CD4-positive, alpha-beta T cell treated with Interleukin-15 for 4 hours (primary cell): Measurements from ENCODE around the gene SLC7A5.

Source experiments
- DNase-seq: peaks from one replicate; pipeline ENCODE4 v3.0.0-alpha.2; 2020; ENCODE audit warnings: low spot score

SLC7A5 gene

DNA sequence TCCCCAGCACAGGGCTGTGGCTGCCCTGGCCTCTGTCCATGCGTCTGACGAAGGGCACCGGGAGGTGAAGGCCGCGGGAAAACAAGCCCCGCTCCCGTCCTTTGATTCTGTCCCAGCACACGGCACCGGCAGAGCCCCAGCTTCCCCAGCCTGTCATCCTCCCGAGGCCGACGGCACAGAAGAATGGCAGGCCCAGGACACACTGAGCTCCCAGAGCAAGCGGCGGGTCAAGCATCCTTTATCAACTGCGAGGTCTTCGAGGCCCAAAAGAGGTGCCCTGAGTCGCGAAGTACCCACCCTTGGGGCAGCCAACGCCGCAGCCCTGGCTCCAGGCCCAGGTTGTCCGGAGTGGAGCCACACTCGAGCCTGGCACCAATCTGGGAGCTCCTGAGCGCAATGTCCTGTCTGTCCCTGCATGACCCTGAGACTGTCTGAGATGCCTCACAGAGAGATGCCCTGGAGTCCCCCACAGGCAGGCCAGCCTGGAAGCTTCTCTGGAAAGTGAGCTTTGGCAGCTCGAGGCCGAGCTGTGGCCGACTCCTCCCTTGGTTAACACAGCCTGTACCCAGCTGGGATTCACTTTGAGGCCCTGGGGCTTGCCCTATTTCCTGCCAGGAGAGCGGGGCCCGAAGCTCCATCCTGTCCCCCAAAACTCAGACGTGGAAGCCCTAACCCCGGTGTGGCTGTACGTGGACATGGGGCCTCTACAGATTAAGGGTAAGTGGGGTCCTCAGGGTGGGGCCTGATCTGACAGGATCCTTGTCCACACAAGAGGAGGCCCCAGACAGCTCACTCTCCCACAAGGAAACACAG lies 23.3 kb downstream of the SLC7A5 start:
- no peak for DNase-seq

DNA sequence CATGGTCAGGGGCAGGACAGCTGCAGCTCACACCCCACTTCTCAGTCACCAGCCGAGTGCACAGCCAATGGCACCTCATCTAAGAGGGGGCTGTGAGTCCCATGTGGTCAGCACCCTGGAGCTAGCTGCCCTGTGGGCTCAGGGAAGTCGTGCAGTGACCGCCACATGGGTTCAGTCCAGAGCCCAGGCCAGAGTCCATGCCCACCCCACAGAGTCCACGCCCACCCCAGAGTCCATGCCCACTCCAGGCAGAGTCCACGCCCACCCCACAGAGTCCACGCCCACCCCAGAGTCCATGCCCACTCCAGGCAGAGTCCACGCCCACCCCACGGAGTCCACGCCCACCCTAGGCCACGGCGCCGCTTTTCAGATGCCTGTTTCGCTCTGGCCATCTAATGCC lies 24.1 kb downstream of the SLC7A5 start:
- DNase-seq, result no peak

DNA sequence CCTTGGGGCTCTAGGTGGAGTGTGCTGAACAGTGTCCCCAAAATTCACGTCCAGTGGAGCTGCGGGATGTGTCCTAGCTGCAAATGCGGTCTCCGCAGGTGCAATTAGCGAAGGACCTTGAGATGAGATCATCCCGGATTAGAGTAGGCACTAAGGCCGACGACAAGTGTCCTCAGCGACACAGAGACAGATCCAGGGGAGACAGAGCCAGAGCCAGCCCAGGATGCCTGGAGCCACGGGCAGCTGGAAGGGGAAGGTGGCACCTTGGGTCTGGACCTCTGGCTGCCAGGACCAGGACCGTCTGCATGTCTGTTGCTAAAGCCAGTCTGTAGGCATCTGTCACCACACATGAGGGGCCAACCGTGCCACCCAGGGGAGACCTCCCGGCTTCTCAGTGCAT lies 24.5 kb downstream of the SLC7A5 start:
- no peak for DNase-seq

DNA sequence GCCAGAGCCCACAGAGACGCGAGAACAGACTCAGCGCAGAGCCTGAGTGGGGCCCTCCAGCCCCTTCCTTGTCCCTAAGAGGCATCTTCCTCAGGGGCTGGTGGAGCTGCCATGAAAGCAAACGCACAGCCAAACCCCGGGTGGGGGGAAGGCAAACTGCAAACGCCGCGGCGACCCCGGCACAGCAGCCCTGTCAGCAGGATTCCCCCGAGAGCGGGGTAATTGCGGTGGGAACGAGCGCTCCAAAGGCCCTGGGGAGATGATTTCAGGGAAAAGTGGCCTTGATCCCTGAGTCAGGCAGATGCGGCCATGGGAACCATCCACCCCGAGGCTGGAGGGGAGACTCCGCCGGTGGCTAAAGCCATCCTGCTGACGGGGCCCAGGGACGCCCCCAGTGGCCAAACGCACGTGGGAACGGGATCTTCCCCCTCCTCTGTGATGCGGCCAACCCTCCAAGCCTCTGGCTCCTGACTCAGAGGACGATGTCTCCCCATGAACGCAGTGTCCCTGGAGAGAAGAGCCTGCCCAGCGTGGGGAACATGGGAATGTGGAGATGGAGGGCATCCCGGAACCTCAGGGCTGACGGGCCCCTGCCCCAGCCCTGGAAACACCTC lies 25.1 kb downstream of the SLC7A5 start:
- DNase-seq, result no peak

DNA sequence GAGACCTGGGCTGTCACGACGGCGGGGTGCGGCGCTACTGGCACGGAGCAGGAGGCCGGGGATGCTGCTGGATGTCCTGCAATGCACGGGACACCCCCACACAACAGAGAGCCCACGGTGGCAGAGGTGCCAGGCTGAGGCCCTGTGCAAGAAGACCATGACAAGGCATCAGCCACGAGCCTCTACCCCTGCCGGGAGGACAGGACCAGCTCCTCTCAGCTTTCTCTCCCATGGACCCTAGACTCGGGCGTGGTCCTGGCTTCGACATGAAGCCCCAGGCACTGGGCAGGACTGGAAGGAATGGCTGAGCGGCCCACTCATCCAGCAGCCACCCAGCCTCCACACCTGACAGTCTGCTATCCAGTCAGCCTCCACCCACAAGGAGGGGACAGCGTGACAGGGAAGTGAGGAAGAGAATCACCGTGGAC lies 25.6 kb downstream of the SLC7A5 start:
- no peak for DNase-seq

DNA sequence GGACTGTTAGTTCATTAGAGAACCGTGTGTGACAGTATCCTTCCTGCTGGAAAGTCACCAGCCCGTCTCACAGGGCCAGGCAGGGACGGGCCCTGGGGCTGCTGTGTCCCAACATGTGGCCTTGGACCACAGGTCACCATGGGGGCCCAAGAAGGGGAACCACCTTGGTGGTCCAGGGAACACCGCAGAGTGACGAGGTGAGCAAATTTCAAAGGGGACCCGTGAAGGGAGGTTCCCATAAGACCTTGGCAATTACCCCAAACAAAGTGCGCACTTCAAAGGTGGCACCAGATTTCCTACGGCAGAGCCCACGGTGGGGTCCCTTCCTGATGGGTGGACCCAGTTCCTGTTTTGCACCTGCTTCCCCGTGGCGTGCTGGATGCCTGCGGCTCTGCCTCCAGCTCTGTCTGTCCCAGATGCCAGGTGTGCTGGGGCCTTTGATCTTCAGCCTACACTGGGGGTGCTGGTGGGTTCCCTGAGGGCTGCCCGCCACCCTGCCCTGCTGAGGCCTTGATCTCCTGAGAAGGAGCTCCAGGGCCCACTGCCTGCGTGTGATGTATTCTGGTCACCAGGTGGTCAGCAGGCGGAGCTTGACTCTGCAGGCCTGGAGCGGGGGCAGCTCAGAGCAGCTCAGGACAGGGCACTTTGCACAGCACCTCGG lies 27.0 kb downstream of the SLC7A5 start:
- no peak for DNase-seq

DNA sequence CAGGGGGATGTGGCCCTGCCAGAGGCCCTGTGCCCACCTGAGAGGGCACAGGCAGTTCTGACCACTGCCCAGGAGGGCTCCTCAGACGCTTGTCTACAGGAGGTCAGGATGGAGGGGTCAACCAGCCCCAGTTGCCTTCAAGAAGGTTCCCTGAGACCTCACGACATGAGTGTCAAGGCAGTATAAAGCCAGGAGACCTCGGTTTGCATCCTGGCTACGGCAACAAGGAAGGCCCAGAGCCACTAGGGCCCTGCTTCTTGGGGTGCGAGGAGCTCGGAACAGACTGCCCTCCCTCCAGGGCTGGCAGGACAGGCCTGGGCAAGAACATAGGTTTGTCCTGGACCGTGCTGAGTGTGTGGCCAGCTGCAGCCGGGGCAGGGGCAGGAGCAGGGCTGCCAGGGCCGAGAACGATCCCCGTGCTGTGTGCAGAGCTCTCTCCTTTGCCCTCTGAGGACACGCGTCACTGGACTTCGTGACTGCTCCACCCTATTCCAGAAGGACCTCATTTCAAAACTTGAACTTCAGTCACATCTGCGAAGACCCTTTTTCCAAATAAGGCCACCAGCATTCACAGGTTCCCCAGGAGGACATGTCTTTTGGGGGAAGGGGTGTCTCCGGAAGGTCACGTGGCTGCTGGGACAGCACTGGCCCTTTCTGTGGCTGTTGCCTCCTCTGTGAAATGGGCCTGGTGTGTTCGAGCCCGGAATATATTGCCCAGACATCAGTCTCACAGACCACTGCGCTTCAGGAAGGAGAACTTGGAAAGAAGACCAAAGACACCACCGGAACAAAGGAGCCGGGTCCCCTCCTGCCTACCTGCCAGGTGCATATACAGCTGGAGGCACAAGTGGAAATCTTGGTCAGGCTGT lies 27.7 kb downstream of the SLC7A5 start:
- DNase-seq, result no peak

DNA sequence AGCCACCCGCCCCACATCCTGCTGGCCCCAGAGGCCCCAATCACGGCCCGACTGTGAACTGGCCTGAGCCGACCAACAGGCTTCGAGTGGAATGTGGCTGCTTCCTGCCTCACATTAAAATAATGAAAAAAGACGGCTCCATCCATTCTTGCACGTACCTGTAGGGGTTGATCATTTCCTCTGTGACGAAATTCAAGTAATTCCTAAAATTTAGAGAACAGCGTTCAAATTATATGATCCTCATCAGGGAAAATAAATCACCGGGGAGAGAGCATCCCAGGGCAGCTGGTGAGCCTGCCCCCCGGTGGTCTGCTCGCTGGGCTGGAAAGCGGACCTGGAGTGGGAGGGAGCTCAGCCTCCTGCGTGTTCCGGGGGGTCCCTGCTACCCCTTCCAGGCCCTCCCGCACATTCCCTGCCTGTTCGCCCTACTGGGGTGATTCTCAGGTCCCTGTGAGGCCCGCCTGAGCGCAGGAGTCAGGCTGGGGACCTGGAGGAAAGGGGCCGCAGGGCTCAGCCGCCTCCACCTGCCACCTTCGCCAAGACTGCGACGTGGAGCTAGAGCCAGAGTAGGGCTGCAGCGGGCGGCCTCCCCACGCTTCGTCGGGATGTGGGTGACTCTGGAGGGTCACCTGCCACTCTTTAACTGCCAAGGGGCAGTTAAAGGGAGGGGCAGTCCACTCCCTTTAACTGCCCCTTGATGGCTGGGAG lies 28.9 kb downstream of the SLC7A5 start:
- no peak for DNase-seq

DNA sequence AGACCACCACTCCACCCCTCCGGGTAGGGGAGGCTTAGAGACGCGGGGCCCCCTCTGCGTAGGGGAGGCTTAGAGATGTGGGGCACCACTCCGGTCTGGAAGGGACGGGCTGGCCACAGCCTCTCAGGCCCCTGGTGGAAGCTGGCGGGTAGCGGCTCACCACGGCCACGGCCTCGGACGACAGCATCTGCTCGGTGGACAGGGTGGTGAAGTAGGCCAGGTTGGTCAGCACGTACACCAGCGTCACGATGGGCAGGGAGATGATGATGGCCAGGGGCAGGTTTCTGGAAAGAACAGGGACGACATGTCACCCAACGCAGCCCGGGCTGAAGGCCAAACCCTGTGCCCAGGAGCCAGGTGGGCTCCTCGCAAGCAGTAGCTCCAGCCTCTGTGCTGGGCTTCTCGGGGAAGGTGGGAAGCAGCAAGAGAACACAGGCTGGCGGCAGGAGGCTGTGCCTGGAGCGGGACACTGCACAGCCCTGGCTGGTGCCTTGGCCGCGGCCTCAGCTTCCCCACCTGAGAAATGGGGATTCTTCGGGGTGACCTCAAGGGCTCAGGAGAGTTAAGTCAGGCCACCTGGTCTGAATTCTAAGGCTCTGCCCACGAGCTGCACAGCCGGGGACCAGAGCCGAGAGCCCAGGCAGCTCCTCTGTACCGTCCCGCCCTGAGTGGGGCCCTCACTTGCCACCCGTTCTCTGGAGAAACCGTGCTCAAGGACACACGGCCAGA lies 29.6 kb downstream of the SLC7A5 start:
- no peak for DNase-seq

DNA sequence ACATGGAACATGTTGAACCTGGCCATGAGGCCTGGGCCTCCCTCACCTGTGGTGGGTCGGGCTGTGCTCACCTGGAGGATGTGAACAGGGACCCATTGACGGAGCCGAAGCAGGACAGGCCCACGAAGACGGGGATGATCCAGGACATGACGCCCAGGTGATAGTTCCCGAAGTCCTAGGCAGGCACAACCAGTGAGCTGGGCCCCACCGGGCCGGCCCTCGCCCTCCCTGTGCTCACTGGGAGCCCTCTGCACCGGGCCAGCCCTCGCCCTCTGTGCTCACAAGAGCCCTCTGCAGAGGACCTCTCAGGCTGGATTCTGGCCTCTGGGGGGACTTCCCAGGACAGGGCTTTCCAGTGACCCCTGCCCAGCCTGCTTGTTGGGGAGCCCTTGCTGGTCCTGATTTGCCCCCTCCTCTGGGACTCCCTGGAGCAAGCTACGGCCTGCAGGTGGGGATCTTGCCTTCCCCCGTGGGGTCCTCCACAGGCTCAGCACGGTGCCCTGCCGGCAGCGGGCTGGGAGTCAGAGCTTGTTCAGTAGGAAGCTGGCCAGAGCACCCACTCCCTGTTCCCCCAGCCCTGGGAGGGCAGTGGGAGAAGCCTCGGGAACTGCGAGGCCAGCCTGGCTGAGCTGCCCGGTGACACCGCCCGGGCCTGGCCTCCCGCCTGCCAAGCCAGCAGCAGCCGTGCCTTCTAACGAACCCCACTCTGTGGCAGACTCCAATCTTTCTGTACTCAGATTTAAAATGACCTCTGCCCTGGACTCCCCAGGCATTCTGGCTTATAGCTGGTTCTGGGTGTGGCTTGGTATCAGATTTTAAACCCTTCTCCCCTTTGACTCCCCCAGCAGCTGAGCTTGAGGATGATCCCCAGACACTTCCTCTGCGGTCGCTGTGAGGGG lies 30.4 kb downstream of the SLC7A5 start:
- no peak for DNase-seq

DNA sequence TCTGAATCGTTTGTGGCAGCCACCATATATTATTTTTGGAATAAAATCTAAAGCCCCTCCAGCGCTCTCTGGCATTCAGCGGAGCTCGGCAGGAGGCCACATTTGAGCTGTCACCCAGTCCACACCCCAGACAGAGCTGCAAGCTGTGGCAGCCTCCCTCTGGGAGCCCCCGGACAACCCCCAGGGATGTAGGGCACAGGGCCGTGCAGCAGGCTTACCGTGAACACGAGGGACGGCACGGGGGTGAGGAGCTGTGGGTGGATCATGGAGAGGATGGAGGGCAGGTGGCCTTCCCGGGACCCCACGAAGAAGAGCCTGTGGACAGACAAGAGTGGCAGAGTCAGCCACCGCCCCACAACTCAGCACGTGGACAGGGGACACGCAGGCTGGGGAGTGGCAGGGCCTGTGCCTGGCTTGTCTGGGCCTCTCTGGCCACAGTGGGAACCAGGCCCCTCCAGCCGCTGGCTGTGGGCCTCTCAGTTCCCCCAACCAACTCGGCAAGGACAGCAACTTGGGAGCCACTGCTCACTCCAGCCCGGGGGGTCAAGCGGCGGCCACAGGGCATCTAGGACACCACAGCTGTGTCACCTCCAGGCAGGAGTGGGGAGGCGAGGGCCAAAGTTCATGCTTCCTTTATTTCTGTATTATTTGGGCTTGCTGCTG lies 31.5 kb downstream of the SLC7A5 start:
- no peak for DNase-seq

DNA sequence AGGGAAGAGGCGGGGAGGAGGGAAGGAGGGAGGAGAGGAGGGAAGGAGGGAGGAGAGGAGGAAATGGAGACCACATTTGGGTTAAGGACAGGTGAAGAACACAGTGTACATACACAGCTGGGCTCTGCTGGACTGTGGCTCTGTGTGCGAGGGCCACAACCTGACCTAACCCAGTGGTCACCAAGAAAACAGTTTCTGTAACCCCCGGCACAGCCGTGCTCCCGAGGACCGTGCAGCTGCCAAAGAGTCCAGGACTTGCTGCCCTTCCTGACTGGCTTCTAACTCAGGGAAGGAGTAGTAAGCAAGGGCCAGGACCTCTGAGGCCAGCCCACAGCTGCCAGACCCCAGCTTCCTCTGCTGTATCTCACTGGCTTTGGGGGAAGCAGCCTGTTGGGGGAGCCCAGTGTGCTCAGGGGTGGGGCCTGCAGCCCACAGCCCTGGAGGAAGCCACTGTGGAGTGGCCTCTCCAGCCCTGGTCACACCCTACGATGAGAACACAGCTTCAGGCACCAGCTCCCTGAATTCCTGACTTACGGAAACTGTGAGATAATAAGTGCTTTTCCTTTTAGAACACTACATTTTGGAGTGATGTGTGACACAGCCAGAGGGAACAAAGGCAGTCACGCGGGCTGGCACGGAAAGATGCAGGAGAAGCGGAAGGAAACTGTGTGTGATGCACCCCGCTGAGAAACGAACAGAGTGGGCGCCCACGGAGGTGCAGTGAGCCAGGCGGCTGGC lies 32.3 kb downstream of the SLC7A5 start:
- DNase-seq, result no peak

DNA sequence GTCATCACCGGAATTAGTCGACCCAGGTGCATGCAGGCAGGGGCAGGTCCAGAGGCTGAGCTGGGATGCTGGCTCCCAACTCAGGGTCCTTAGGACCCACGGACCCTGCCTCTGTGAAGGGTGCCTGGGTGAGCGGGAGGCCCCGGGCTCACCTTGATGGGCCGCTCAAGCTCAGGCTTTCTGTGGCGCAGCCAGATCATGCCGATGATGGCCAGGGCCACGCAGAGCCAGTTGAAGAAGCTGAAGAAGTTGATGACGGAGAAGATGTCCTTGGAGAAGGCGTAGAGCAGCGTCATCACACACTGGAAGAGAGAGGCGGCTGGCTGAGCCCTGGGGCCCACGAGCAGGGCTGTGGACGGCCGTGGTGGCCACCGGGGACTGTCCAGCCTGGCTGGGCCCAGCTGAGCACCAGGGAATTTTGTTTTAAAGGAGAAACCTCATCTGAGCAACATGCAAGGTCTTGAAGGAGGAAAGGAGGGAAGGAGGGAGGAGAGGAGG lies 32.9 kb downstream of the SLC7A5 start:
- DNase-seq, result no peak

DNA sequence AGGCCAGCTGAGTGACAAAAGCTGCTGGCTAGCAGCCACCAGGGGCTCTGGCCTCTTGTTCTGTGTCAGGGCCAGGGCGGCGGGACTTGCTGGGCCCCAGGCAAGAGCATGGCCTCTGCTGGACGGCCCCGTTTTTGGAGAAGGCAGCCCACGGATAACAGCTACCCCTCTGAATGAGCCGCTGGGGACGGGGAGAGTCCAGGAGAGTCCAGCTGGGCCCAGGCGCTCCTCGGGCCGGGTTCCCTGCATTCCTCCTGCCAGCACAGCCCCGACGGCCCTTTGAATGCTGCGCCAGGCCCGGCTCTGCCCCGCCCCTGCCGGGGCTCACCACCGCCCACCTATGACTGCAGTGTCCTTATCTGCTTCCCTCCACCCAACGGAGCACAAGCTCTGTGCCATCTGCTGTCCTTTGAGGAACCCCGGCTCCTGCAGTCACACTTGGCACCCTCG lies 33.4 kb downstream of the SLC7A5 start:
- no peak for DNase-seq

DNA sequence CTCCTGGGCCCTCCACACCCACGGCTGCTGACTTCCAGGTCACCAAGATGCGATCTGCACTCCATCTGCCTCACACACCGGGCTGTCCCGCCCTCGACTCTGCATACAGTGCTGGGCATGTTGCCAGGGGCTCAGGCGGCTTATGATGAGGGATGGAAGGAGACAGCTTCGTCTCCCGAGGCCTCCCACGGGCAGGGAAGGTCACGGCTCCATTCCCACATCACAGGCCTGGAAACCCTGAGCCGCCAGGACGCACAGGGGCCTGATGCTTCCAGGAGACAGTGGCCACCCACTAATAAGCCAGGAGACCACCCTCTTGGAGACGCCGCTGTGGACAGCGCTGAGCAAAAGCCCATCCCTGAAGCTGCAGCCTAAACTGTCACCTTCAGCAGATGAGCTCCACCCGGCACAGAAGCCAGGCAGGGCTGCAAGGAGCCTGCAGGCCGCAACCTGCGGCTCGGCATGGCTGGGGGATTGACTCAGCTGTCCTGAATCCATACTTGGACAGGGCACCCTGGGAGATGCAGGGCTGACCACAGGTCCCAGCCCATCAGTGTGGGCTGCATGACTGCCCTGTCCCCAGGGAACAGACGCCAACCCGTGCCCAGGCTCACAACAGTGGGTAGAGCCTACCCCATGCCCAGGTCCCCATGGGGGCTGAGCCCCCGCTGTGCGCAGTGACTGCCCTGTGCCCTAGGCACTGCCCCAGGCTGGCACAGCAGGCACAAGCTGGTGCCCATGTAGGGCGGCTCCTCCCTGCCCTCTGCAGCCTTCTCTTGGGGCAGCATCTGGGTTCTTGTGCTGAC lies 34.4 kb downstream of the SLC7A5 start:
- no peak for DNase-seq

DNA sequence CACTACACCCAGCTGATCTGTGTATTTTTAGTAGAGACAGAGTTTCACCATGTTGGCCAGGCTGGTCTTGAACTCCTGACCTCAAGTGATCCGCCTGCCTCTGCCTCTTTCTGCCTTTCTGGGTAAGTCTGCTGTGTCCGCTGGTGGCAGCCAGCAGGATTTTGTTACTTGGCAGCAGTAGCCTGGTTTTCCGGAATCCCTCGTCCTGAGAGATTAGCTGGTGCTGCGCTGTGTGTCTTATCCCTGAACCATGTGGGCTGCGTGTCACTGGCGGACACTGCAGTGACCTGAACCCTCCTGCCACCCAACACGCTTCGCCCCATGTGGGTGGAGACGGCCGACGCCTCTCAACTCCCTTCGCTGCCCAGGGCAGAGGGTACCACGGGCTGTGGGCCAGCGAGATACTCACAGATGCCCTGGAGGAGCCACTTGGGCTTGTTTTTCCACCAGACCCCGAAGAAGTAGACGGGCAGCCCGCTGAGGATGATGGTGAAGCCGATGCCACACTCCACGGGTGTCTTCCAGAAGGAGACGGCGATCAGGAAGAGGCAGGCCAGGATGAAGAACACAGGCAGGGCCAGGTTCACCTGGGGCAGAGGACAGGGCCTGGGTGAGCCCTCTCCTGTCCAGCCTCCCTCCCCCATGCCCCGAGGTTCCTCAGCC lies 35.2 kb downstream of the SLC7A5 start:
- DNase-seq, result no peak

DNA sequence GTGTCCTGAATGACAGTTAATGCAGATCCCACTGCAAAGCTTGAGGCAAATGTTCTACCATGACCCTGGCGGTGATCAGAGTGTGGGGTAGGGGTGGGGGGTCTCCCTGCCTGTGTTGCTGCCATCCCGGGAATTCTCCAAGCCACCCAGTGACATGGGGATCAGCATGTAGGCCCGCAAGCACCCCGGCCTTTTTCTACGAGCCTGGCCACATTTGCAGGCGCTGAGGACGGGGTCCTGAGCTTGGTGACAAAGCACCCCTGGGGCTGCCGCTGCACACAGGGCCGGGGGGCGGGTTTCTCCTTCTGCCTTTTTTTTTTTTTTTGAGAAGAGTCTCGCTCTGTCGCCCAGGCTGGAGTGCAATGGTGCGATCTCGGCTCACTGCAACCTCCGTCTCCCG lies 35.8 kb downstream of the SLC7A5 start:
- no peak for DNase-seq
